Dendritic cell treated with granulocyte-macrophage colony-stimulating factor and Interleukin-4, amounts not matched to agents 40 ng/mL and 50 ng/mL, for 4 days (primary cell): ENCODE measurements around the gene FGGY.
"Not testable (repeated sequence)": the region's sequence is repeated elsewhere in the genome, so short reads cannot be mapped to it uniquely, and the experiment has no call there.

ENCODE experiments used
- H3K27ac Mint-ChIP-seq: one replicate; pipeline ENCODE4 v1.8.0; 2022; ENCODE audit warnings: mild to moderate bottlenecking, mixed read lengths
- H3K27me3 Mint-ChIP-seq: one replicate; pipeline ENCODE4 v1.8.0; 2022; ENCODE audit warnings: mild to moderate bottlenecking, mixed read lengths
- H3K36me3 Mint-ChIP-seq: one replicate; pipeline ENCODE4 v1.8.0; 2022; ENCODE audit warnings: low read depth, mixed read lengths
- H3K4me1 Mint-ChIP-seq: one replicate; pipeline ENCODE4 v1.8.0; 2022; ENCODE audit warnings: low read depth, mixed read lengths
- H3K4me3 Mint-ChIP-seq: one replicate; pipeline ENCODE4 v1.8.0; 2022; ENCODE audit warnings: mild to moderate bottlenecking, moderate library complexity, mixed read lengths
- H3K9me3 Mint-ChIP-seq: one replicate; pipeline ENCODE4 v1.8.0; 2022; ENCODE audit warnings: mixed read lengths
- intact Hi-C: fragments of 100-400 bp; cut with micrococcal nuclease; formaldehyde crosslinking; loops from one replicate; pipeline ENCODE4 v1.15.0; 2022

The FGGY gene

DNA sequence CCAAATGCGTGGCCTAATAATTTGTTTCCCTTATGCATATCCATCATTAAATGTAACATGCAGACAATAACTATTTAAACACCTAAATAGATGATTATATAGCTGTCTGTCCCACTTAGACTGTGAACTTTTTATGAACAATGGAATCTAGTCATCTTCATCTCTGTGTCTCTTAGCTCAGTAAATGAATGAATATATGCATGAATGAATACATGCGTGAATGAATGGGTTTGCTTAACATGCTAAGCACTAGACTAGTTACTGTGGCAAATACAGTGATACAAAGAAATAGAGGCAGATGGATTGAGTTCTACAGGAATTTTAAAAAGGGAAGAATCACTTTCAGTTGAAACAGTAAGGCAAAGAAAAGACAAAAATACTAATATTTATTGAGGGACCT, 232.0 kb downstream of the FGGY start:
- peaks cover 5% of the 10 kb centered on the region for H3K36me3 Mint-ChIP-seq
- intact Hi-C loops = no loop called here
- H3K27me3 Mint-ChIP-seq = no peaks in the 10 kb centered on the region
- H3K4me3 Mint-ChIP-seq = no peak overlapping the region
- peaks cover 3% of the 10 kb centered on the region for H3K9me3 Mint-ChIP-seq
- H3K4me1 Mint-ChIP-seq = peaks cover 8% of the 10 kb centered on the region
- H3K27ac Mint-ChIP-seq = no peak overlapping the region

DNA sequence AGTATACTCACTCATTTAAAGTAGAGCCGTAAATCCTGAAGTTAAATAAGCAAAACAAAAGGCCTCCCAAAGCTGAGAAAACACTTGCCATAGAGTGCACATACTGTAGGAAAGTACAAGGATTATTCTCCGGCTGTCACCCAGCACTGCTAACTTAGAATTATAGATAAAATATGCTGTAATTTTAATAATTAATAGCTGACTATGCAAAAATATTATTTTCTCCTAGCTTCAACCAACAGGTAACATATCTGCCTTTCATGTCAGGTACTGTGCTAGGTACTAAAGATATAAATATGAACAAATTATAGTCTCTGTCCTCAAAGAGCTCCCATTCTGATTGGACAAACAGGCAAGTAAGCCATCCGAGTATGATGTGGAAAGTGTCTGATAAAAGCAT, 233.2 kb downstream of the FGGY start:
- no peaks in the 10 kb centered on the region for H3K27me3 Mint-ChIP-seq
- H3K4me3 Mint-ChIP-seq = no peak overlapping the region
- no peak overlapping the region for H3K27ac Mint-ChIP-seq
- H3K4me1 Mint-ChIP-seq = peaks cover 8% of the 10 kb centered on the region
- intact Hi-C loops = no loop called here
- peaks cover 9% of the 10 kb centered on the region for H3K36me3 Mint-ChIP-seq
- H3K9me3 Mint-ChIP-seq = peaks cover 9% of the 10 kb centered on the region

DNA sequence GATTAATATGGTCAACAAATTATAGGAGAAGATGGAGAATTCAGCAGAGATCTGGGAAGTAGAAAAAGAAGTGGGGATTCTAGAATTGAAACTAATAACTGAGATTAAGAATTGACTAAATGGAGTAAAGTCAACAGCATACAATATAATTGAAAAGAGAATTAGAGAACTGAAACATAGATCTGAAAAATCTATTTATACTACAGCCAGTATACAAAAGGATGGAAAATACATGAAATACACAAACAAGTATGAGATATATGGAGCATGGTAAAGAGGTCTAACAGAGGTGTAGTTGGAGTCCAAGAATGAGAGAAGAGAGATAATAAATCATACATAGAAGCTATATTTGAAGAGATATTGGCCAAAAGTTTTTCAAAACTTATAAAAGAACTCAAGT, 235.2 kb downstream of the FGGY start:
- Mint-ChIP-seq H3K4me1 (peaks cover 8% of the 10 kb centered on the region), H3K4me3 (no peak overlapping the region)
- intact Hi-C loops = no loop called here

DNA sequence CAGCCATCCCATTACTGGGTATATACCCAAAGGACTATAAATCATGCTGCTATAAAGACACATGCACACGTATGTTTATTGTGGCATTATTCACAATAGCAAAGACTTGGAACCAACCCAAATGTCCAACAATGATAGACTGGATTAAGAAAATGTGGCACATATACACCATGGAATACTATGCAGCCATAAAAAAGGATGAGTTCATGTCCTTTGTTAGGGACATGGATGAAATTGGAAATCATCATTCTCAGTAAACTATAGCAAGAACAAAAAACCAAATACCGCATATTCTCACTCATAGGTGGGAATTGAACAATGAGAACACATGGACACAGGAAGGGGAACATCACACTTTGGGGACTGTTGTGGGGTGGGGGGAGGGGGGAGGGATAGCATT, 241.6 kb downstream of the FGGY start:
- H3K4me3 Mint-ChIP-seq, H3K4me1 Mint-ChIP-seq, H3K27ac Mint-ChIP-seq, H3K9me3 Mint-ChIP-seq, H3K36me3 Mint-ChIP-seq, H3K27me3 Mint-ChIP-seq, intact Hi-C loops: not testable (repeated sequence)

More for the DNA sequence above, 235.2 kb downstream of the FGGY start:
- Mint-ChIP-seq H3K9me3 (peaks cover 9% of the 10 kb centered on the region), H3K27ac (no peak overlapping the region), H3K27me3 (no peaks in the 10 kb centered on the region), H3K36me3 (peaks cover 9% of the 10 kb centered on the region)

DNA sequence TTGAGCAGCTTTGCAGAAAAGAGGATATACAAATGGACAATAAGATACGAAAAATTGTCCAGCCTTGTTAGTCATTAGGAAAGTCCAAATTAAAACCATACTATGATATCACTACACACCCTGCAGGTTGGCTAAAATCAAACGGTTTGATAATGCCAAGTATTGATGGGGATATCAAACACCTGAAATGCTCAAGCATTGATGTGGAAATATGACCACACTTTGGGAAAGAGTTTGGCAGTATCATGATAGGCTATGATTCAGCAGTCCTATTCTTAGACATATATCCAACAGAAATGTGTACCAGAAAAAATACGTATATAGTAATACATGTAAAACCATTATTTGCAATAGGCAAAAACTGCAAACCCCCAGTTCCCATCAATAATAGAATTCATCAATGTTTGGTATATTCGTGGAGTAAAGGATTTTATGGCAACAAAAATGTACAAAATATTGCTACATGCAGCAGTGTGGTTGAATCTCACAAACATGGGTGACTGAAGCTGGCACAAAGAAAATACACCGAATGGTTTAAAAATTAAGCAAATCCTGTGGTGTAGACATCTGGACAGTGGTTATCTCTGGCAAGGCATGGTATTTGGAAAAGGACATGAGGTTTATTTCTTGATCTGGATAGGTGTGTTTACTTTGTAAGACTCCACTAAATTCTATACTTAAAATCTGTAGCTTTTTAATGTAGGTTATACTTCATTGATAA, 243.2 kb downstream of the FGGY start:
- H3K4me1 Mint-ChIP-seq = peaks cover 6% of the 10 kb centered on the region

DNA sequence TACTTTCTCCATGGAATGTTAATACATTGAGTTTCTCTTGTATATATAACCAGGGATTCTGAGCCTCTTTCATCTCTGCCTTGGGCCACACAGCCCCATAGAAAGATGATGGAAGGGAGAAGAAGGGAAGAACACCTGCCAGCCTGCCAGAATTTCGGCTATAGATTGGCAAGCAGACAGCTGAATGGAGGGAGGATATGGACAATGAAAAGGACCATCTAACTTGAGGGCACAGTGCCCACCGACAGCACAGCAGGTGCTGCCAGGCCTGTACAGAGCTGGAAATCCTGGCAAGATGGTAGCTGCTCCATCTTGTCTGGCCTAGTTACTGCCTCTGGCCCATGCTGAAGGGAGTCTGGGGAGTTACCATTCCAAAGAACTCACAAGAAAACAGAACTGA, 244.3 kb downstream of the FGGY start:
- Mint-ChIP-seq H3K4me3 (no peak overlapping the region), H3K27me3 (no peaks in the 10 kb centered on the region), H3K27ac (no peak overlapping the region)

More for the DNA sequence above, 243.2 kb downstream of the FGGY start:
- intact Hi-C loops = no loop called here
- Mint-ChIP-seq H3K4me3 (no peak overlapping the region), H3K27me3 (no peaks in the 10 kb centered on the region), H3K36me3 (no peaks in the 10 kb centered on the region), H3K27ac (no peak overlapping the region), H3K9me3 (no peaks in the 10 kb centered on the region)

DNA sequence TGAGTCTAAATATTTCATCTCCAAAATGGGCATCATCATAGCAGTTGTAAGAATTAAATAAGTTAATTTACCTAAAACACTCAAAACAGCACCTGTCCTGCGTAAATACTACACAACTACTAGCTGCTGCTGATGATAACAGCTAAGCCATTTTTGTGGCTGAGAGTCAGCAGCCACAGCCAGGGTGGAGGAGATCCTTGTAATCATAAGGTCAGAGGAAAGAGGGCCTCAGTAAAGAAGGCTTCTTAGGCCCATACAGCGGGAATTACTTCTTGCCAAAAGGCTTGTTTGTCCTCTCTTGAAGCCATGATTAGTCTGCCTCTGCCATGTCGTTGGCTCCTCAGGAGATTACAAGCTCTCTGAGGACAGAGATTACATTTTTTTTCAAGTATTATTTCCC, 245.0 kb downstream of the FGGY start:
- intact Hi-C loops = no loop called here
- Mint-ChIP-seq H3K9me3 (no peaks in the 10 kb centered on the region), H3K27me3 (no peaks in the 10 kb centered on the region), H3K36me3 (no peaks in the 10 kb centered on the region), H3K4me3 (no peak overlapping the region), H3K4me1 (peaks cover 6% of the 10 kb centered on the region), H3K27ac (no peak overlapping the region)

More for the DNA sequence above, 244.3 kb downstream of the FGGY start:
- peaks cover 6% of the 10 kb centered on the region for H3K4me1 Mint-ChIP-seq
- no peaks in the 10 kb centered on the region for H3K9me3 Mint-ChIP-seq
- no peaks in the 10 kb centered on the region for H3K36me3 Mint-ChIP-seq
- intact Hi-C loops = no loop called here

DNA sequence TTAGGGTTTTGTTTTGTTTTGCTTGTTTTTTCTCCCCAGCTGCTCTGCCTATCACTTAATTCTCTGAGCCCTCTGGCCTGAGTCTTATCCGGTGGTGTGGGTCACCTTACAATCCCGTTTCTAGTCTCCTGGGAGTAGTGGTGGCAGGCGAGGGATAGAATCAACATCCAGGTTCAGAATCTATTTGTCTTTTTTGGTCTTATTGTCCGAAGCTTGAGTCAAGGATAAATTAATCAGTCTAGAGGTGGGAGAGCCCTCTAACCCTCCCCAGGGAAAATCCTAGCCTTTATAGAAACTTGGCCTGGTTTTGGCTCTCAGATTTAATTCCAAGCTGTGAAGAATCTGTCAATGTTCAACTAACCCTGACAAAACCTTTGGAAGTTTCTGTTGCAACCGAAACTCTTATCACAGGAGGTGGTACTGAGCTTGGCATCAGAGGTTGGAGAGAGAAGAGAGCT, 246.3 kb downstream of the FGGY start:
- no peak overlapping the region for H3K4me3 Mint-ChIP-seq
- peaks cover 6% of the 10 kb centered on the region for H3K4me1 Mint-ChIP-seq
- H3K9me3 Mint-ChIP-seq = no peaks in the 10 kb centered on the region
- intact Hi-C loops = no loop called here
- no peaks in the 10 kb centered on the region for H3K27me3 Mint-ChIP-seq
- no peak overlapping the region for H3K27ac Mint-ChIP-seq
- H3K36me3 Mint-ChIP-seq = no peaks in the 10 kb centered on the region

DNA sequence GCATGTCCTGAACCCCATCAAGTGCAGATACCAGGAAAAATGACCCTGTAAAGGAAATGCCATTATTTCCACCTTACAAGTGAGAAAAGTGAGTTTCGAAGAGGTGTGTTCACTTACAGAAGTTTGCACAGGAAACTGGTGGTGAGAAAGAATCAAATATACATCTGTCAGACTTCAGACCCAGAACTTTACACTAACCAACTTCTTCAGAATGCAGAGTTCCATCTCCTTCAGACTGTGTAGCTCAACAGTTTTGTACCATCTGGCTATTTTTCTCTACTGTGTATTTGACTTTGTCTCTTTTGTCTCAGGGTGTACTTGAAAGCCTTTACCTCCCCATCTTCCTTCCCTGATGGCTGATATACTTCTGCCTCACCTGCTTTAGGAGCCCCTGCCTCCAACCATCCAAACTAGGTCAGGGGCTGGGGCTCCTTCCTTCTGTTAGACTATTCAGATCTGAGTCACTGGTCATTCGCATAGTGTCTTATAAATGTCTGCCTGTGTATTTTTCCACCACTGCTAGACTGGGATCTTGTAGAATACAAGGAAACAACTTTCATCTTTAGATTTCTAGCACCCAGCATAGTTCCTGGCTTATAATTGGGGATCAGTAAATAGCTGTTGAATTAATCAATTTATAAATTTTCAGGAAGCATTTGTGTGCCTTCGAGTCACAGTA, 247.9 kb downstream of the FGGY start:
- H3K4me3 Mint-ChIP-seq = no peak overlapping the region
- no peak overlapping the region for H3K27ac Mint-ChIP-seq
- no peaks in the 10 kb centered on the region for H3K36me3 Mint-ChIP-seq
- H3K9me3 Mint-ChIP-seq = no peaks in the 10 kb centered on the region
- no peaks in the 10 kb centered on the region for H3K27me3 Mint-ChIP-seq
- H3K4me1 Mint-ChIP-seq = peaks cover 9% of the 10 kb centered on the region
- intact Hi-C loops = no loop called here

DNA sequence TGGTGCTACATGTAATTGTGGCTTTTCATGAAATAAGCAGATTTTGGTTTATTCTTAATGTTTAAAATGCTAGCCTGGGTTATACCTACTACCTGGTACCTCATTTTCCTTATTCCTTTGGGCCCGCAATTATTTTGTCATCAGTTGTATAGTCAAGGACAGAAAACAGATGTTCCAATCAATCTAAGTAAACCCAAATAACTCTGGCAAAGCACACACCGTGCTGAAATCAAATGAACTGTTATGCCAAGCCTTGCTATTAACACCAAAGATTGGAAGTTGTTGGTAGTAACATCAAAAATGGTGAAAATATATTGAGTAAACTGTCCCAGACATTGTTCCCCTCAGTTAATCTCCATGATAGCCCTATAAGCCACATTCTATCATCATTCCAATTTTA, 248.9 kb downstream of the FGGY start:
- Mint-ChIP-seq H3K27me3 (no peaks in the 10 kb centered on the region), H3K36me3 (no peaks in the 10 kb centered on the region), H3K4me1 (peaks cover 13% of the 10 kb centered on the region), H3K4me3 (no peak overlapping the region), H3K27ac (no peak overlapping the region), H3K9me3 (peaks cover 4% of the 10 kb centered on the region)
- intact Hi-C loops = no loop called here

DNA sequence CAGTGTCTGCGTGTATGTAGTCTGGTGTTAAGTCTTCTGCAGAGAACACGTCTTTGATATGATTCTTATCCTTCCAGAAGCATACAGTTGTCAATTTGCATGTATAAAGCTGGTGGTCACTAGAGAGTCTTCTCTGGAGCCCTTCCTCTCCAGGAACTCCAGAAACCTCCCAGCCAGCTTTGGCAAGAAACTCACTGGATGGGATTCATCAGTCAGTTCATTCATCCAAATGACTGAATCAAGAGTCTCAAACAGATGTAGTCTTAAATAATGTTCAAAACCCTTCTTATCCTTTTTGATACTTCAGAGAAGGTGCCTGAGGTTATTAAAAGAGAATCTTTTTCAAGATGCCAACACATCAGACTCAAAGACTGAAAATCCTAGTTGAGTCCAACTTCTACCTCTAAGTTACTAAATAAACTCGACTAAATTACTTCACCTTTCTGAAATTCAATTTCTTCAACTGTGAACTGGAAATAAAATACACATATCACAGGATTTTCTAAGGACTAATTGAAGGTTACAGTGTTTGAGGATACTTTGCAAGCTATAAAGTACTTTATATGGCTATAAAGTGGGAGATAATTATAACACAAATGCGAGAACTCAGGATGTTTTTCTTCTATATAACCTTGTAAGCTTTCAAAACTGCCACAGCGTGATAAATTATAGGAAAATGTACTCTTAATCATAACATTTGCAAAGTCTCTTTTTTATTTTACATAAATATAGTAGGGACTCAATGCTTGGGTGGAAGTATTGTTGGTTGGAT, 252.4 kb downstream of the FGGY start:
- intact Hi-C loops = no loop called here
- Mint-ChIP-seq H3K27me3 (no peaks in the 10 kb centered on the region), H3K4me3 (no peak overlapping the region), H3K27ac (no peak overlapping the region), H3K36me3 (peaks cover 3% of the 10 kb centered on the region), H3K9me3 (peaks cover 12% of the 10 kb centered on the region), H3K4me1 (peaks cover 35% of the 10 kb centered on the region)

DNA sequence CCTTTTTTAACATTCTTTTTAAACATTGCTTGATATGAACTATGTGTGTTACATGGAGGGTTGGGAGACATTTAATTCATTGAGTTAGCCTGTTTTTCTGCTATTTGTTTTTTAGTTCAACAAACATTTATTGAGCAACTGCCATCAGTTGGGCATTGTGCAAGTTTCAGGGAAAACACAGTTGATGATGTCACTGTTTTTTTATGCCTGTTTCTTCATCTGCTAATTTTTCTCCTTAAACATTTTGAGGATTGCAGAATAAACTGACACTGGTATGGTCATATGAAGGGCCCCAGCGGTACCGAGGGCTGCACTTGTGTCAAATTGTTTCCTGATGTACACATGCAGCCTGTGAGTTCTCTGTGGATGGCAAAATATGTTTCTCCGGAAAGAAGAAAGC, 253.0 kb downstream of the FGGY start:
- intact Hi-C loops = no loop called here
- no peaks in the 10 kb centered on the region for H3K27me3 Mint-ChIP-seq
- peaks cover 6% of the 10 kb centered on the region for H3K36me3 Mint-ChIP-seq
- H3K9me3 Mint-ChIP-seq = peaks cover 12% of the 10 kb centered on the region
- H3K4me3 Mint-ChIP-seq = no peak overlapping the region
- H3K4me1 Mint-ChIP-seq = peaks cover 35% of the 10 kb centered on the region
- H3K27ac Mint-ChIP-seq = no peak overlapping the region

DNA sequence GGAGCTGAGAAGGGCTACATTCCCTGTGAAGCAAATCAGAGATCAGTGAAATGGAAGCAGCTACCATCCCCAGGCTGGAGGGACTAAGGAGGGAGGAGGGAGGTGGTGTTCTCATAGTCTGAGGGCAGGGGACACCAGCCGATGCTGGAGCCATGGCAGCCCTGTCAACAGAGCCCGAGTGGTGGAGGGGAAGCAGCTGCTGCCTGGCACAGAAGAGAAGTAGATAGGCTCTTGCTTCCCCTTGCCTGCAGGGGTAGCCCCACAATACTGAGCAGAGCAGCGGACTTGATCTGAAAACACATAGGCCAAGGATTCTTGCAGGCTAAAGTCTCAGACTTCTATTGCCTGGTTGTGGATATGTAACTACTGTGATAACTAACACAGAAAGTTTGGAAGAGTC, 255.1 kb downstream of the FGGY start:
- no peak overlapping the region for H3K27ac Mint-ChIP-seq
- H3K27me3 Mint-ChIP-seq = no peaks in the 10 kb centered on the region
- peaks cover 17% of the 10 kb centered on the region for H3K9me3 Mint-ChIP-seq
- intact Hi-C loops = no loop called here
- peaks cover 35% of the 10 kb centered on the region for H3K4me1 Mint-ChIP-seq
- no peak overlapping the region for H3K4me3 Mint-ChIP-seq
- H3K36me3 Mint-ChIP-seq = peaks cover 6% of the 10 kb centered on the region

DNA sequence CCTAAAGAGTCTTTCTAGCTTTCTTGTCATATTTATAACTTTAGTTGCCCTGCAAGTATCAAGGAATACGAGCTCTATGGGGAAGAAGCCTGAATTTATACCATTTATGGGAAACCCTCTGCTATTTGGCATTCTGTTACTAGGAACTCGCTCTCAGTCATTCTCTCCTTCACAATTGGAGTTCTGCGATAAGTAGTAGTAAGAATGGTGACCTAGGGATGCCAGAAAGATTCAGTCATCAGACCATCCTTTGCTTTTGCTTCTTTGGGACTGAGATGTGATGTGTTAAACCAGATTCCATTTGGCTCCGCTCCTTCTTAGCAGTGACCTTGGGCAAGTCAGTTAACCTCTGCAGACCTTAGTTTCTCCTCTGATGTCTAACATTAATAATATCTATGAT, 256.5 kb downstream of the FGGY start:
- no peak overlapping the region for H3K4me3 Mint-ChIP-seq
- H3K27ac Mint-ChIP-seq = no peak overlapping the region
- H3K4me1 Mint-ChIP-seq = peaks cover 35% of the 10 kb centered on the region
- H3K36me3 Mint-ChIP-seq = peaks cover 18% of the 10 kb centered on the region
- intact Hi-C loops = no loop called here
- H3K27me3 Mint-ChIP-seq = no peaks in the 10 kb centered on the region
- peaks cover 31% of the 10 kb centered on the region for H3K9me3 Mint-ChIP-seq
